HG03469 (cell line): Measurements from ENCODE around the gene TNFSF9.
"Not testable (repeated sequence)": the region's sequence is repeated elsewhere in the genome, so short reads cannot be mapped to it uniquely, and the experiment has no call there.

Experiments used
- ATAC-seq: cut with Tn5 transposase; IDR thresholded peaks from one replicate; pipeline ENCODE4 v1.9.1; 2021; ENCODE audit warnings: mild to moderate bottlenecking, moderate library complexity, moderate number of reproducible peaks; ENCODE audit not compliant: unreplicated experiment

Gene TNFSF9

DNA sequence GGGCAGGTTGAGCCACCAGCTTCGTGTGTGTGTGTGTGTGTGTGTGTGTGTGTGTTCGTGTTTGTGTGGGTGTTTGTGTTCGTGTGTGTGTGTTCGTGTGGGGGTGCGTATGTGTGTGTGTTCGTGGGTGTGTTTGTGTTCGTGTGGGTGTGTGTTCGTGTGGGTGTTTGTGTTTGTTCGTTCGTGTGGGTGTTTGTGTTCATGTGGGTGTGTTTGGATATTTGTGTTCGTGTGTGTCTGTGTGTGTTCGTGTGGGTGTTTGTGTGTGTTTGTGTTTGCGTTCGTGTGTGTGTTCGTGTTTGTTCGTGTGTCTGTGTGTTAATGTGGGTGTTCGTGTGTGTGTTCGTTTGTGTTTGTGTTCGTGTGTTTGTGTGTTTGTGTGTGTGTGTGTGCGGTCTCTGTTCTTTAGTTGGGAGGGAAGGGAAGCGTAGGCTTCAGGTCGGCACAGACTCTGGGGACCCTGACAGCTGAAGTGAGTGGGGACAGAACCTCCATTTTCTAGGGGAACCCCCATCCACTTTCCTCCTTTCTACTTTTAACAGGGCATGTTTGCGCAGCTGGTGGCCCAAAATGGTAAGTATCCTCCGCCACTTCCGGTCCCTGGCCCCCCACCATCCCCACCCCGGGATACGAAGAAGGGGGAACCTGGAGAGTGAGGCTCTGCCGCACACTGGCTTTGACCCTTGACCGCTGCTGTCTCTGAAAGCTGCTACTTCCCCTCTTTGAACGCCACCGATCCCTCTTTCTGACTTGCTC is 1.6 kb downstream of the TNFSF9 start:
- ATAC-seq: no peak

DNA sequence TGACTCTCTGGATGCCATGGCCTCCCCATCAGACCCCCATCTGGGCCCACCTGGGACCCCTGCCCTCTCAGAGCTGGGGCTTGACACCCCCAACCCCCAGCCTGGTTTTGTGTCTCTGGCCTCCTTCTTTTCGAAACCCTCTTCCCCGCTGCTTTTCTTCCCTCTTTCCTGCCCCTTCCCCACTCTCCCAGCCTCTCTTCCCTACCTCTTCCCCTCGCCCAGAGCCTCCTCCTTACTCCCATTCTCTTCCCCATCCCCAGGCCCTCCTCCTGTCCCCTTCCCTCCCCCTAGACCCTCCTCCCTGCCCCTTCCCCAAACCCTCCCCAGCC is 2.1 kb downstream of the TNFSF9 start:
- no peak for ATAC-seq

DNA sequence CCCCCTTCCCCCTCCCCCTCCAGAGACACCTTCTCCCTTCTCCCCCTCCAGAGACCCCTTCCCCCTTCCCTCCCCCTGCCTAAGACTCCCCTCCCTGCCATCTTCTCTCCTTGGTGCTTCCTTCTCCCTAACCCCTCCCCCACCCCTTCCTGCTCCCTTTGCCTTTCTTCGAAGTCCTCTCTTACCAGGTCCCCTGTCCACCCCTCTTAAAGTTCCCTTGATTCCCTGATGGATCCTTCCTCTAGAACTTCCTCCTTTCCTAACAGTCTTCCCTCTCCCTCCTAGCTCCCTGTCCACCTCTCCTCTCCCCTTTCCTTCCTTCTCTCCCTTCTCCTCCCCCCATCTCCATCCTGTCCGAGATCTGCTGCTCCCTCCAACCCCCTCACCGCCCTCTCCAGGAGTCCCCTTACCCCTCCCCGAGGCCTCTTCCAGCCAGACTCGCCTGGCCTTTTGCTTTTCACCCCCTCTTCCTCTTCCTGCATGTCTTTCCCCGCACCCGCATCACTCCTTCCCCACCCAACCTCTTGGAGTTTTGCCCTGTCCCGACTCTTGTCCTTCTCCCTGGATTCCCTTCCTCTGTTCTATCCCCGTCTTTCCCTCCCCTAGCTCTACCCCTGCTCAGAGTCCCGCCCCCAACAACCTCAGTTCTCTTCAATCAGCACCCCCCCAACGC is 3.1 kb downstream of the TNFSF9 start:
- no peak for ATAC-seq

DNA sequence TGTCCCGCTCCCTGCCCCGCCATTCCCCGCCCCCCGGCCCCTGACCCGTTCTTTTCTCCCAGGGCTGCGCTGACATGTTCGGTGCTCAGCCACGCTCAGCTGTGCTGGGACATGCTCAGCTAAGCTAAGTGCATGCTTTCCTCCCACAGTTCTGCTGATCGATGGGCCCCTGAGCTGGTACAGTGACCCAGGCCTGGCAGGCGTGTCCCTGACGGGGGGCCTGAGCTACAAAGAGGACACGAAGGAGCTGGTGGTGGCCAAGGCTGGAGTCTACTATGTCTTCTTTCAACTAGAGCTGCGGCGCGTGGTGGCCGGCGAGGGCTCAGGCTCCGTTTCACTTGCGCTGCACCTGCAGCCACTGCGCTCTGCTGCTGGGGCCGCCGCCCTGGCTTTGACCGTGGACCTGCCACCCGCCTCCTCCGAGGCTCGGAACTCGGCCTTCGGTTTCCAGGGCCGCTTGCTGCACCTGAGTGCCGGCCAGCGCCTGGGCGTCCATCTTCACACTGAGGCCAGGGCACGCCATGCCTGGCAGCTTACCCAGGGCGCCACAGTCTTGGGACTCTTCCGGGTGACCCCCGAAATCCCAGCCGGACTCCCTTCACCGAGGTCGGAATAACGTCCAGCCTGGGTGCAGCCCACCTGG is 3.7 kb downstream of the TNFSF9 start:
- no peak for ATAC-seq

DNA sequence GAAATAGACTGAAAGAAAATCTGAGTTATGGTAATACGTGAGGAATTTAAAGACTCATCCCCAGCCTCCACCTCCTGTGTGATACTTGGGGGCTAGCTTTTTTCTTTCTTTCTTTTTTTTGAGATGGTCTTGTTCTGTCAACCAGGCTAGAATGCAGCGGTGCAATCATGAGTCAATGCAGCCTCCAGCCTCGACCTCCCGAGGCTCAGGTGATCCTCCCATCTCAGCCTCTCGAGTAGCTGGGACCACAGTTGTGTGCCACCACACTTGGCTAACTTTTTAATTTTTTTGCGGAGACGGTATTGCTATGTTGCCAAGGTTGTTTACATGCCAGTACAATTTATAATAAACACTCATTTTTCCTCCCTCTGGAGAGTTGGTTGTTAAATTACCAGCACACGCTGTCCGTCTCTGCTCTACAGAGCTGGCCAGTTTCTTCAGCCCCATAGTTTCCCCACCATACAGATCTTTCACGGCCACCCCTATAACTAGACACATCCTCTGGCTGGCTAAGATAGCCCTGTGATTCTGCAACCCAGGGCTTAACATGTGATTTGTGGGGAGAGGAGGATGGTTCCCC is 4.8 kb downstream of the TNFSF9 start:
- no peak for ATAC-seq

DNA sequence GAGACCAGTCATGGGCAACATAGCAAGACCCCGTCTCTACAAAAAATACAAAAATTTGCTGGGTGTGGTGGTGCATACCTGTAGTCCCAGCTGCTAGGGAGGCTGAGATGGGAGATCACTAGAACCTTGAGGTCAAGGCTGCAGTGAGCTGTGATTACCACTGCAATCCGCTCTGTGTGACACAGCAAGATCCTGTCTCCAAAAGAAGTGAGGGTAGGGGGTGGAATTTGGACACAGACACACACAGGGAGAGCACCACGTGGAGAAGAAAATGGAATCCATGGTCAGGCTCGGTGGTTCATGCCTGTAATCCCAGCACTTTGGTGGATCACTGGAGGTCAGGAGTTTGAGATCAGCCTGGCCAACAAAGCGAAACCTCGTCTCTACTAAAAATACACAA is 8.7 kb downstream of the TNFSF9 start:
- ATAC-seq: no peak

DNA sequence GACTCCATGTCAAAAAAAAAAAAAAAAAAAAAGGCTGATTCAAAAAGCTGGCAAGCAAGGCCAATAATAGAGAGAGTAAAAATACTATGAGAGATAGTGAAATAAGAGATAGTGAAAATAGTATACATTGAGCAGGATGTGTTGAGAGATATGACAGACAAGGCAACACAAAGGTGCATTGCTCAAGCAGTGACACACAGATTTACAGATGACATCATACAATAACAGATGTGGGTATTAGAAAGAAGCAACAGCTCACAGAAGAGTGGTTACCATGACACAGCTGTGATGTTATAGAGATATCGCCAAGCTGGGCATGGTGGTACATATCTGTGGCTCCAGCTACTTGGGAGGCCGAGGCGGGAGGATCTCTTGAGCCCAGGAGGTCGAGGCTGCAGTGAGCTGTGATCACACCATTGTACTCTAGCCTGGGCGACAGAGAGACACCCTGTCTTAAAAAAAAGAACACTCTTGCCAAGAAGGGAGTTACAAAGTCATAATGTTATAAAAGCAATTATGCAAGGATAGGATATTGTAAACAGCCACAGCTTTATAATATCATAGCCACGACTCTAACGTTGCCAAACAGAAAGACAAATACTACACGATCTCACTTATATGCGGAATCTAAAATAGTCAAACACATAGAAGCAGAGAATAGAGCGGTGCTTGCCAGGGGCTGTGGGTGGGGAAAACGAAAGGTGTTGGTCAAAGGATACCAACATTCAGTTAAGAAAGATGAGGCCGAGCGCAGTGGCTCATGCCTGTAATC is 10.3 kb downstream of the TNFSF9 start:
- no peak for ATAC-seq

DNA sequence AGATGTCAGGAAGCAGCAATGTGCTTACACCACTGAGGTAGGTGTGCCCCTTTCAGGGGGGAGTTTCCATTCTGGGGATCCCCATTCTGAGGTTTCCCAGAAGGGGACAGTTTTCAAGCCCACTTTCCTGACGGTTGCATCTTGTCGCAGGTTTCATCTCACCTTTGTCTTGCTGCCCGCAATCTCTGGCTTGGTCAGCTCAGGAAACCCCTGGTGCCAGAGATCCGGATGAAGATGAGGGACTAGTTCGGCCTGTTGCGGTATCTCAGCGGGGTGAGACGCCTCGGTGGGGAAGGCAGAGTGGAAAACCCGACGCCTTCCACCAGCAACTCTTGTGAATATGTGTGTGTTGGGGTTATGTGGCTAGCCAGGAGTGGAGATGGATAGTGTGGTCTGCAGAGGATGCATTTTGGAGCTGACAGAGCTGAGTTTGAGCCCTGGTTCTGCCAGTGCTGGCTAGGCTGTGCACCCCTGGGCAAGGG is 13.1 kb downstream of the TNFSF9 start:
- ATAC-seq: no peak

DNA sequence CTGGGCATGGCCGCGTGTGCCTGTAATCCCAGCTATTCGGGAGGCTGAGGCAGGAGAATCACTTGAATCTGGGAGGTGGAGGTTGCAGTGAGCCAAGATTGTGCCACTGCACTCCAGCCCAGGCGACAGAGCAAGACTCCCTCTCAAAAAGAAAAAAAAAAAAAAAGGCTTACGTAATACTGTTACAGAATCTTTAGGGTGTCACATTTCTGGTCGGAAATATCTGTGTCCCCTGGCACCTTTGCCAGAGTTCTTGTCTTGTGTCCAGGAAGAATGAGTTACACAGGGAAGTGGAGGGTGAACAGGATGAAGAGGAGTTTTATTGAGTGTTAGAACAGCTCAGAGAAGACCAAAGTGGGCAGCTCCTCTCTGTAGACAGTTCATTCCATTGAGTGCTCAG is 19.9 kb downstream of the TNFSF9 start:
- ATAC-seq: not testable (repeated sequence)

DNA sequence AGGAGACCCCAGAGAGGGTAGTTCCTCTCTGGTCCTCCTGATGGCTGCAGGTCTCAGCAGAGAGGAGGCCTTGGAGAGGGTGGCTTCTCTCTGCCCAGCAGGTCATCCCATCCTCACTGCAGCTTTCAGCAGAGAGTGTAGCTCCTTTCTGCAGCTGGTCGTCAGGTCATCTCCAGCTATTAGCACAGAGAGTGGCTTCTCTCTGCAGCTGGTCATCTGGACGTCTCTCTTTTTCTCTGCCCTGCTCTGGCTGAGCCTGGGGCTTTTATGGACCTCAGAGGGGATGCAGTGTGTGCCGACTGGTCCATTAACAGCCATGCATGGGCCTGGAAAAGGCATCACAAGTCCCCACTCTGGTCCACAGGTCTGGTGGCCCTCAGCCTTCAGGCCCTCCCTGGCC is 20.3 kb downstream of the TNFSF9 start:
- no peak for ATAC-seq

DNA sequence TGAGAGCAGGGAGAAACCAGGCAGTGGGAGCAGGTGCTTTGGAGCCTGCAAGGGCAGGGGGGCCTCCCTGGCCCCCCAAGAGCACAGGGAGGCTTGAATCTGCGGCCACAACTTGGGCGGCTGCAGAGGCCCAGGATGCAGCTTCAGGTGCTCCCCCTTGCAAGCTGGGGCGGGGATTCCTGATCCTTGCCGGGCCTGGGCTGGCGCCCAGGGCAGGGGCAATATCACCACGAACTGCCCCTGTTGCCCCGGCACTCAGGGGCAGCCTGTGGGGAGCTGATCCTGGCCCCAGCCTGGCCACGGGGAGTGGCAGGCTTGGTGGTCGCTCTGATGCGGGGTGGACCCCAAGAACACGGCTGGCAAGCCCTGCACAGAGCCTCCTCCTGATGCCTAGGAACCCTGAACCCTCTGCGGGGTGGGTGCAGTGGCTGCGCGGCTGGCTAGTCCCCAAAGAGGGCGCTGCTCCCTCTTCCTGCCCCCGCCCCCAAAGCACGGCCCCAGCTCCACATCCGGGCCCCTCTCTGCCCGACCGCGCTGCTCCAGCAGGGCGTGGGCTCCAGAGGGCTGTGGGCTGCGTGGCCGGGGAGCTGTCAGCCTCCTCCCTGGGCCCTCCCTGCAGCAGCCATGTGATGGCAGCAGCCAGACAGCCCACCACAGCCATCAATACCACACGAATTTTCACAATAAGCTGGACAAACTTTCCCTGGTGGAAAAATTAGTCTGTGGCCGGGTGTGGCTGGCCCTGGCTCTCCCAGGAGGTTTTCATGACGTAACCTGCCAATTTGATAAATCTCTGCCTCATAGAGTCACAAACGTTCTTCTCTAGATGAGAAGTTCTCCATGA is 21.0 kb downstream of the TNFSF9 start:
- no peak for ATAC-seq

DNA sequence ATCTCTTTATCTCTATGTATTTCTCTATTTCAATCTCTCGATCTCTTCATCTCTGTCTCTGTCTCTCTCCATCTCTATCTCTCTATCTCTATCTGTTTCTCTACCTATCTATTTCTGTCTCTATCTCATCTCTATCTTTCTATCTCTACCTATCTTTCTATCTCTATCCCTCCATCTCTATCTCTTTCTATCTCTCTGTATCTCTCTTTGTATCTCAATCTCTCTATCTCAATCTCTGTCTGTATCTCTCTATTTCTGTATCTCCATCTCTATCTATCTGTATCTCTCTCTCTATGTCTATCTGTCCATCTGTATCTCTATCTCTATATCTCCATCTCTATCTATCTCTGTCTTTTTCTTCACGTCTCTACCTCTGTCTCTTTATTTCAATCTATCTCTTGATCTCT is 25.2 kb downstream of the TNFSF9 start:
- ATAC-seq: no peak

DNA sequence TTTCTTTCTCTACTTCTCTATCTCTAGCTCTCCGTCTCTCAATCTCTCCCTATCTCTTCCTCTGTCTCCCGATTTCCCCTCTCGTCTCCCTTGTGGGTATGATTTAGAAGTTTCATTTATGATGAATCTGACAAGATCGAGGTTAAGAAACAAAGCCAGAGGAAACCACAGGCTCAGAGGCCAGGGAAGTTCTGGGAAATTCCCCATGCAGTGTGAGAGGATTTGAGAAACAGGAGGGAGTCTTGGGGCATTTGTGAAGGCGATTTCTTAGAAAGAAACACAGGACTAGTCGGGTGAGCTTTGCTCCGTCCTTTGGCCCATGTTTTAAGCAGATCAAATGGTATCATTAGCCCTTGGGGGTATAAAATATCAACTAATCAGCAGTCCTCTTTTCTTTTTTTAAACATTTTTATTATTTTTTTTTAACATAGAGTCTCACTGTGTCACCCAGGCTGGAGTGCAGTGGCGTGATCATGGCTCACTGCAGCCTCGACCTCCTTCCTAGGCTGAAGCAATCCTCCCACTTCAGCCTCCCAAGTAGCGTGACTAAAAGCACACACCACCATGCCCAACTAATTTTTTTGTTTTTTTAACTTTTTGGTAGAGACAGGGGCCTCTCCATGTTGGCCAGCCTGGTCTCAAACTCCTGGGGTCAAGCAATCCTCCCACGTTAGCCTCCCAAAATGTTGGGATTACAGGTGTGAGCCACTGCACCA is 25.8 kb downstream of the TNFSF9 start:
- no peak for ATAC-seq

DNA sequence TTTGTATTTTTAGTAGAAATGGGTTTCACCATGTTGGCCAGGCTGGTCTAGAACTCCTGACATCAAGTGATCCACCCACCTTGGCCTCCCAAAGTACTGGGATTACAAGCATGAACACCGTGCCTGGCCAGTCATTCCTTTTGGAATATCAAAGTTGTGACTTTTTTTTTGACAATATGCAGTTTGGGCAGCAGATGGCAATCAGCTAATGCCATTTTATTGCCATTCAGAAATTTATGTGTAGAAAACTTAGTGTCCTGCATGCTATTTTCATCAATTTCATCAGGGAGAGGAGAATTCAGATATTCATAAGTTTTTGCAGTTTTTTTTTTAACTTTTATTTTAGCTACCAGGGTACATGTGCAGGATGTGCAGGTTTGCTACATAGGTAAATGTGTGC is 31.6 kb downstream of the TNFSF9 start:
- not testable (repeated sequence) for ATAC-seq

DNA sequence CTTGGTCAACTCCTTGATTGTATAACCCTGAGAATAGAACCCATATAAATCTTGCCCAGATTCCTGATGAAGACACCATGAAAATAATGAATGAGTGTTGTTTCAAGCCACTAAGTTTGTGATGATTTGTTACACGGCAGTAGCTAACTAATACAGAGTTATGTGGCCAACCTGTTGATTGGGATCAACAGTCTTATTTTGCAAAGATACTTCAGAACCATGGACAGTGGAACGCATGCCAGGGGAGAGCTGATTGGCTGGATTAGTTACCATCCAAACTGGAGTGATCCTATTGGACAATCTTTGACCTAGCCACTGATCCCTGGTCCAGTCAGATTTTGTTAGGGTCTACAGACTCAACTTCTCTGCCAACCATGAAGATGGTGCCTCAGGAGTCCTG is 33.6 kb downstream of the TNFSF9 start:
- ATAC-seq: no peak

DNA sequence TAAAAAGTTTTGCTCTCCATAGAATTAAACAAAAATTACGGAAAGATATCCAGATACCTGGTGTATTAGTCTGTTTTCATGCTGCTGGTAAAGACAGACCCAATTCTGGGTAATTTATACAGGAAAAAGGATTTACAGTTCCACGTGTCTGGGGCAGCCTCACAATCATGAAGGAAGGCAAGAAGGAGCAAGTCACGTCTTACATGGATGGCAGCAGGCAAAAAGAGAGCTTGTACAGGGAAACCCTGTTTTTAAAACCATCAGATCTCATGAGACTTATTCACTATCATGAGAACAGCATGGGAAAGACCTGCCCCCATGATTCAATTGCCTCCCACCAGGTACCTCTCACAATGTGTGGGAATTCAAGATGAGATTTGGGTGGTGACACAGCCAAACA is 35.9 kb downstream of the TNFSF9 start:
- ATAC-seq: not testable (repeated sequence)

DNA sequence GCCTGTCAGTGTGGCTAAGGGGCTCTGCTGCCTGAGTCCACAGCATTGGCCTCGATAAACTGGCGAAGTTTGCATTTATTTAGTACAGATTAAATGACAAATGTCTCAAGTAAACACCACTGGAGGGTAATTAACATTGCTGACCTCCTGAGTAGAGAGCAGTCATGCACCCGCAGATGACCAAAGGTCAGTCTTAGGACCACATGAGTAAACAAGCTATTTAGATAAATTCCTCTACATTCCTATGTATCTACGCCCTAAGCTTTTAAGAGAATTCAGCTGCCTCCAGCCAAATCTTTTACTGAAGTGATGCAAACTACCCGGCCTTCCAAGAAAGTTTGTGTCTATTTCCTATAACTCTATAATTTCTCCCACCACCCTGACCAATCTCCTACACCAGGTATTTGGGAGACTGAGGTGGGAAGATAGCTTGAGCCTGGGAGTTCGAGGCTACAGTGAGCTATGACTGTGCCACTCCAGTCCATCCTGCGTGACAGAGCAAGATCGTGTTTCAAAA is 37.2 kb downstream of the TNFSF9 start:
- ATAC-seq: no peak

DNA sequence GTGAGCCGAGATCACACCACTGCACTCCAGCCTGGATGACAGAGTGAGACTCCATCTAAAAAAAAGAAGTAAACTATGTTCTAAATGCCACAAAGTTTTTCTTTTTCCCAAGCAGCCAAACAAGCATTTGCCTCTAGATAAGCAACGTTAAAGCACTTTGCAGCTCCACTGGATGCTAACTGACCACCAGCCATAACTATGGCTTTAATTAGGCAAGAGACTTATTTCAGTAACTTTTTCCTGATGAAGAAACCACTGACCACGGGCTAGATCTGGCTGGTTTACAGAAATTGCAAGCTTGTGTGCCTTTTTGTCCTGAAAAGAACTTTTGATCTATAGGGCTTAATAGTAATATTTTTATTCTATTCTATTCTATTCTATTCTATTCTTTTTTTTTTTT is 38.0 kb downstream of the TNFSF9 start:
- ATAC-seq: no peak

DNA sequence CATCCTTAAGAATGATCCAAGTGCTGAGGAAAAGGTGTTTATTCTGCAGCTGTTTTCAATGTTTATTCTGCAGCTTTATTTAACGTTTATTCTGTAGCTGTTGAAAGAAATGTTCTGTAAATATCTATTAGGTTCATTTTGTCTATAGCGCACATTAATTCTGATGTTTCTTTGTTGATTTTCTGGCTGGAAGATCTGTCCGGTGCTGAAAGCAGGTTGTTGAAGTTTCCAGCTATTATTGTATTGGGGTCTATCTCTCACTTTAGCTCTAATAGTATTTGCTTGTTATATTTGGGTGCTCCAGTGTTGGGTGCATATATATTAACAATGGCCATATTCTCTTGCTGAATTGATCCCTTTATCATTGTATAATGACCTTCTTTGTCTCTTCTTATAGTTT is 39.9 kb downstream of the TNFSF9 start:
- no peak for ATAC-seq
